ENCODE results near the gene CDC123.

GRCh38 chr10:12221323-12222298, 25.6 kb downstream of the CDC123 start:
- TF ChIP-seq PATZ1 (CRISPR knock-in tag; IDR thresholded peaks at IDR 0.05; ENCODE audit: borderline replicate concordance) (no peak), CREB5 (CRISPR knock-in tag; IDR thresholded peaks at IDR 0.05; ENCODE audit: low read depth) (no peak), CSDC2 (CRISPR knock-in tag; IDR thresholded peaks at IDR 0.05) (no peak), ZNF565 (CRISPR knock-in tag; conservative IDR thresholded peaks at IDR 0.05; ENCODE audit: low read depth) (no peak)

Measured in SK-N-SH treated with all-trans-retinoic acid at 6 μM for 48 hours (cell line).